ENCODE measurements around the gene KDM1A.
A peak's percentile ranks its signal among the peaks of the same experiment; 100 is the strongest.
"Not testable (repeated sequence)": the region's sequence is repeated elsewhere in the genome, so short reads cannot be mapped to it uniquely, and the experiment has no call there.

Gene KDM1A

GRCh38 chr1:23019094-23019862, at the start of gene KDM1A:
Gene KDM1A (plus strand): TSS chr1:23019468. CDS start chr1:23019597, 129 bp downstream.
- DNase-seq, result peak; percentile 97

GRCh38 chr1:22970096-22970495, 49.2 kb upstream of the KDM1A start:
- no peak for DNase-seq

- DNase-seq, result no peak
These were observed 48.1 kb upstream of the KDM1A start for GRCh38 chr1:22971161-22971560.

GRCh38 chr1:22971611-22972405, 47.5 kb upstream of the KDM1A start:
- DNase-seq, result no peak

GRCh38 chr1:22972760-22973159, 46.5 kb upstream of the KDM1A start, which contains the start of gene LACTBL1:
Gene LACTBL1 (minus strand): TSS chr1:22972866. CDS start chr1:22972316, 550 bp downstream.
- DNase-seq, result no peak

- DNase-seq, result no peak
These were observed 43.6 kb upstream of the KDM1A start for GRCh38 chr1:22975694-22976093.

GRCh38 chr1:22976127-22976460, 43.2 kb upstream of the KDM1A start:
- DNase-seq, result no peak

GRCh38 chr1:22976461-22977243, 42.6 kb upstream of the KDM1A start:
- peak; percentile 72 for DNase-seq

- DNase-seq, result no peak
These were observed 41.0 kb upstream of the KDM1A start for GRCh38 chr1:22978299-22978698.

GRCh38 chr1:22980471-22980790, 38.8 kb upstream of the KDM1A start:
- DNase-seq, result not testable (repeated sequence)

- DNase-seq, result no peak
These were observed 35.3 kb upstream of the KDM1A start for GRCh38 chr1:22983944-22984343.

GRCh38 chr1:22992384-22992783, 26.9 kb upstream of the KDM1A start:
- DNase-seq, result not testable (repeated sequence)

- not testable (repeated sequence) for DNase-seq
These were observed 26.0 kb upstream of the KDM1A start for GRCh38 chr1:22993220-22993795.

GRCh38 chr1:22995774-22996173, 23.5 kb upstream of the KDM1A start:
- DNase-seq, result no peak

- DNase-seq, result not testable (repeated sequence)
These were observed 21.7 kb upstream of the KDM1A start for GRCh38 chr1:22997528-22997927.

- DNase-seq, result not testable (repeated sequence)
These were observed 19.1 kb upstream of the KDM1A start for GRCh38 chr1:23000133-23000532.

GRCh38 chr1:23002218-23002617, 17.1 kb upstream of the KDM1A start:
- not testable (repeated sequence) for DNase-seq

- DNase-seq, result no peak
These were observed 15.2 kb upstream of the KDM1A start for GRCh38 chr1:23004112-23004511.

- not testable (repeated sequence) for DNase-seq
These were observed 14.5 kb upstream of the KDM1A start for GRCh38 chr1:23004769-23005168.

GRCh38 chr1:23007106-23007505, 12.2 kb upstream of the KDM1A start:
- no peak for DNase-seq

- no peak for DNase-seq
These were observed 10.4 kb upstream of the KDM1A start for GRCh38 chr1:23008901-23009300.

- DNase-seq, result not testable (repeated sequence)
These were observed 9.2 kb upstream of the KDM1A start for GRCh38 chr1:23010025-23010424.

- no peak for DNase-seq
These were observed 5.6 kb upstream of the KDM1A start for GRCh38 chr1:23013657-23014056.
